Stimulated activated CD4-positive, alpha-beta T cell treated with anti-CD3 and anti-CD28 coated beads, Interleukin-15, amount 100 ng/mL, for 24 hours (primary cell): ENCODE results near the gene DIAPH2.
"Not testable (repeated sequence)": the region's sequence is repeated elsewhere in the genome, so short reads cannot be mapped to it uniquely, and the experiment has no call there.

Experiments used
- DNase-seq: peaks from one replicate; pipeline ENCODE4 v3.0.0-alpha.2; 2020

DIAPH2 gene

GRCh38 chrX:96834137-96834536 lies 149.5 kb downstream of the DIAPH2 start:
- DNase-seq = no peak

GRCh38 chrX:96835660-96836289 lies 151.1 kb downstream of the DIAPH2 start:
- no peak for DNase-seq

- no peak for DNase-seq
These were observed 153.2 kb downstream of the DIAPH2 start for GRCh38 chrX:96837808-96838207.

GRCh38 chrX:96838537-96838936 lies 153.9 kb downstream of the DIAPH2 start:
- no peak for DNase-seq

DNA sequence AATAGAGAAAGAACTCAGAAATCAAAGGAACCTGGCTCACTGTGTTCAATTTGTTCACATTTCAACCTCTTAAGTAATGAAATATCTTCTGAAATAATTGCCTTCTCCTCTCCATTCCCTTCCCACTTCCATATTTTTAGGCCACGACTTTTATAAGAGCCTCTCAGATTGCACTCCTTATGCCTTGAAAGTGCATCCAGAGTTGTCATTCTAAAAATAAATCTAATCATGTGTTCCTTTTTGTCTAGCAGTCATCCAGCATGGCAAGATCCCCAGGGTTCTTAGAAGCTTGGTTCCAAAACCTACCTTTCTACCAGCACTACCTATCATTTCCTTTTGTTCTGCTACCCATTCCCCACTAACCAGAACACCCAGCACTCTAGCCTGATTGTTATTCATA lies 156.7 kb downstream of the DIAPH2 start:
- no peak for DNase-seq

- DNase-seq = not testable (repeated sequence)
These were observed 157.2 kb downstream of the DIAPH2 start for GRCh38 chrX:96841866-96842265.

- no peak for DNase-seq
These were observed 158.9 kb downstream of the DIAPH2 start for GRCh38 chrX:96843566-96843965.

GRCh38 chrX:96846841-96847240 lies 162.2 kb downstream of the DIAPH2 start:
- no peak for DNase-seq

- not testable (repeated sequence) for DNase-seq
These were observed 174.8 kb downstream of the DIAPH2 start for GRCh38 chrX:96859422-96859821.

GRCh38 chrX:96861218-96861617 lies 176.6 kb downstream of the DIAPH2 start:
- no peak for DNase-seq

DNA sequence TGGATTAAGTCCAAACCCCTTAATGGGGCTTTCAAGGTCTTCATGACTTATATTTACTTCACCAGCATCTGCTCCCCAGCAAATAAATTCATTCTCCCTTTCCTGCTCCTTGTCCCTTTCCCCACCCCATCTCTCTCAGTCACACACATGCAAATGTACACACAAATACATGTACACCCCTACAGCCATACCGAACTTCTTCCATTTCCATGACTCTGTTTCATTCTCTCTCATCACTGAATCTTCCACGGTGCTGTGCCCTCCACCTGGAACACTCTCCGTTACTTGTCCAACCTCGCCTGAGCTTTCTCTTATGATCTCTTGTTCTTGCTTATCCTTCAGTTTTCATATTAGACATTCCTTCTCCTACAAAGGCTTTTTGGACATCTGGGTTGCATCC lies 177.0 kb downstream of the DIAPH2 start:
- no peak for DNase-seq

- no peak for DNase-seq
These were observed 199.0 kb downstream of the DIAPH2 start, which contains the start of gene RPA4 for GRCh38 chrX:96883608-96884007. TSS of gene RPA4 (plus strand) at chrX:96883908. CDS start at chrX:96884311, 403 bp downstream.

GRCh38 chrX:96884027-96884426 lies 199.4 kb downstream of the DIAPH2 start:
- no peak for DNase-seq

DNA sequence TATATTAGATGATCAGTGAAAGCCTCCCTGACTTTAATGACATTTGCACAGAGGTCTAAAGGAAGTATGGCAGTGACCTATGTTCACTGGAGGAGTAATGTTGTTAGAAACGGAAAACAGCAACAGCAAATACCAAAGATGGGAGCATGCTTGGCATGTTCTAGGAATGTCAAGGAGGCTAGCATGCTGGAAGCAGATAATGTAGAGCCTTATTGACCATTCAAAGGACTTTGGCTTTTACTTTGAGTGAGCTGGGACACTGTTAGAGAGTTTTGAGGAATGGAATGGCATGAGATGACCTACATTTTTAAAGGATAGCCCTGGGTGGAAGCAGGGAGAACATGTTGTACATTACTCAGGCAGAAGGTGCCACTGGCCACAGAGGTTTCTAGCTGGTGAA lies 205.1 kb downstream of the DIAPH2 start:
- no peak for DNase-seq

DNA sequence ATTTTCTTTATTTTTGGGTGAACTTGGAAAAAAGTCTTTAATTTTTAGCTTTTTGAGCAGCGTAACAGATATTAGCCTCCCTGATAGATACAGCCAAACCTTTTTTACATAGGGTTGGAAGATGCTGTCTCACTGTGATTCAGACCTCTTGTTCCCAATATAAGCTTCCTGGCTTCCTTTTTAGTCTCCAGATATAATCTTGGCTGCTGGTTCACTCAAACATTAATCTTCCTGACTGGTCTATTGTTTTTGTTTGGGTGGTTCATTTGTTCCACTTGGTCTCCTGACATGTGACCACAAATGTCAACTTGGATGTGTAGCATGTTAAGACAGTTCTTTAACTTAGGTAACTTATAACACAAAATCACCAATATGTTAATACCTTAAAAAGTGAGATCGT lies 222.1 kb downstream of the DIAPH2 start:
- no peak for DNase-seq

- DNase-seq = no peak
These were observed 223.1 kb downstream of the DIAPH2 start for GRCh38 chrX:96907516-96908272.

GRCh38 chrX:96909291-96909690 lies 224.6 kb downstream of the DIAPH2 start:
- DNase-seq = no peak

GRCh38 chrX:96918864-96919263 lies 234.2 kb downstream of the DIAPH2 start:
- no peak for DNase-seq

- DNase-seq = no peak
These were observed 235.0 kb downstream of the DIAPH2 start for GRCh38 chrX:96919672-96920071.

DNA sequence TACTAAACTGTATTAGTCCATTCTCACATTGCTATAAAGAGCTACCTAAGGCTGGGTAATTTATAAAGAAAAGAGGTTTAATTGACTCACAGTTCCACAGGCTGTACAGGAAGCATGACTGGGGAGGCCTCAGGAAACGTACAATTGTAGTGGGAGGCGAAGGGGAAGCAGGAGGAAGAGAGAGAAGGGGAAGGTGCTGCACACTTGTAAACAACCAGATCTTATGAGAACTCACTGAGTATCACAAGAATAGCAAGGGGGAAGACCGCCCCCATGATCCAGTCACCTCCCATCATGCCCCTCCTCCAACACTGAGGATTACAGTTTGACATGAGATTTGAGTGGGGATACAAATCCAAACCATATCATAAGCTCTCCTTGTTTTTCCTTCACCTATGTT lies 239.9 kb downstream of the DIAPH2 start:
- DNase-seq = no peak

DNA sequence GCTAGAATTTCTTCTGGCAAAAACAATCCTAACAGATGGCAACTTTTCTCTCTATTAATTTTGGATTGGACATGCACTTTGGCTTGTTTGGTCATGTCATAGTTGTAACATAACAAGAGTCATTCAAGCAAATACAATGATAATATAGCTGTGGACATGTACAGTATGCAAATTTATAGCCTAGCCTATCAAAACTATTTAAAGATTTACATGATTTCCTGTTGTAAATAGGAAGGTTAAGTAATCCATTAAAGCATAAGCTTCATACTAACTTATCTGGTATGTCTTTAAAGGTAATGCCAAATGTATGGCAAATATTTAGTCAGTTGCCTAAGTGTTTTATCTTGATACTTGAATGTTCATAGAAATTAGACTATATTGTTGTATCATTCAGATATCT lies 244.4 kb downstream of the DIAPH2 start:
- DNase-seq = no peak

- no peak for DNase-seq
These were observed 273.1 kb downstream of the DIAPH2 start for GRCh38 chrX:96957718-96958117.

DNA sequence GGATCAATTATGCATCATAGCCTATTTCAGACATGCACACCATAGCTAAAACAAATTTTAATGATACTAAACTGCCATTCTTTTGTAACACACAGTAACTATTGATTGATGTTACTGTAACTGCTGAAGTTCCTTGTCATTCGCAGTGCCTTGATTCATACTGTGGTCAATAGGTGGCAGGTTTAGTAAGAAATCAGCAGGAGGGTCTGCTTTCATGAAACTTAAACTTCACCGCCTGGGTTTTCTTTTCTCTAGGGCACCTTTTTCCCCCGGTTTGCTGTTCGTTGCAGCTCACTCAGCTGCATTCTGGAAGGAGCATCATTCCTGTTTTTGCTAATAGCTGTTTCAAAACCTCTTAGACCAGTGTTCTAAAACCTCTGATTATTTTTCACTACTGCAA lies 287.2 kb downstream of the DIAPH2 start:
- no peak for DNase-seq

- DNase-seq = no peak
These were observed 294.3 kb downstream of the DIAPH2 start for GRCh38 chrX:96978906-96979305.

GRCh38 chrX:96979766-96980165 lies 295.1 kb downstream of the DIAPH2 start:
- no peak for DNase-seq
